Measurements from ENCODE around the gene ZFY.

DNA sequence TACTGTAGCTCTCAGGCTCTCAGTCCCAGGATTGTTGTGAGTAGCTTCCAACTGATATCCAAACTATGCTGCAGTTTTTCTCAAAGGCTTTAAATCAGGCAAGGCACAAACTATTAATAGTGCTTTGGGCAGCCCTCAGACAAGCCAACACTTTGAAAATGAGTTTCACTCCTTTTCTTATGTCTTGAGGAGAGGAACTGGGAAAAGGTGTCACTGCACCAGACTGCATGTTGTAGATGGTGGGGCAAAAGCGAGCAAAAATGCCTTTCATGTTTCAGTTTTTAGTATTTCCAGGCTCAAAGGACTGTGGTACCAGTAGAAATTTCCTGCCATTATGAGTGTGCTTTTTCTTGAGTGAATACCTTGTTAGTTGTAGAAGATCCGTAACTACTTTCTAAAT is 39.1 kb upstream of the ZFY start:
- TF ChIP-seq CTCF (IDR thresholded peaks at IDR 0.05): no peak
- no peak for TF ChIP-seq POLR2AphosphoS5 (IDR thresholded peaks at IDR 0.05)

Data from stomach (tissue), 4 donors.